ENCODE results near the gene VTA1.

DNA sequence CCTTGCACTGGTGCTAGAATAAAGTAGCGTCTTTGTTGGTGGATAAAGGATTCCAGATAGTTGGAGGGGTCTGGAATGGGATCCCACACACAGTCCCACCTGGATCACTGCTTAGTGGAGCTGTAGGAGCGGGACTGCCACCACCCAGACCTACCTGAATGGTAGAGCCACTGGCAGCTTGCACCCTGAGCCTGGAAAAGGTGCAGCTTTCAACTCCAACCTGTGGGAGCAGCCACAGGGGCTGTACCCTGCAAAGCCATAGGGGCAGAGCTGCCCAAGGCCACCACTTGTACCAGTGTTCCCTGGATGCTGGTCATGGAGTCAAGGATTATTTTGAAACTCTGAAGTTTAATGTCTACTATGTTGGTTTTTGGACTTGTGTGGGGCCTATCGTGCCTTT, 26.9 kb downstream of the VTA1 start:
- TF ChIP-seq SP1 (IDR thresholded peaks at IDR 0.05; ENCODE audit: low read depth) (no peak), POLR2AphosphoS5 (IDR thresholded peaks at IDR 0.05; ENCODE audit: low read depth, low read length) (no peak), REST (IDR thresholded peaks at IDR 0.05; ENCODE audit: low read depth) (no peak), CTCF (IDR thresholded peaks at IDR 0.05 in 2 of 3, conservative IDR thresholded peaks at IDR 0.05 in 1 of 3; ENCODE audit: borderline replicate concordance in 1 of 3, insufficient read depth in 1 of 3, low read depth in 2 of 3, low read length in 2 of 3) (no peak), ELF1 (IDR thresholded peaks at IDR 0.05; ENCODE audit: borderline replicate concordance, low read depth) (no peak), RAD21 (IDR thresholded peaks at IDR 0.05; ENCODE audit: low read depth) (no peak), POLR2A (IDR thresholded peaks at IDR 0.05; ENCODE audit: borderline replicate concordance, extremely low read depth, insufficient read depth, insufficient read length) (no peak), JUND (IDR thresholded peaks at IDR 0.05) (no peak), SIN3A (IDR thresholded peaks at IDR 0.05; ENCODE audit: low read depth) (no peak), EGR1 (IDR thresholded peaks at IDR 0.05; ENCODE audit: low read depth) (no peak), EZH2 (IDR thresholded peaks at IDR 0.05) (no peak), TCF7L2 (IDR thresholded peaks at IDR 0.05; ENCODE audit: borderline replicate concordance, extremely low read depth, insufficient read depth, insufficient read length) (no peak)
- TF ChIP-seq, protein P1, sequence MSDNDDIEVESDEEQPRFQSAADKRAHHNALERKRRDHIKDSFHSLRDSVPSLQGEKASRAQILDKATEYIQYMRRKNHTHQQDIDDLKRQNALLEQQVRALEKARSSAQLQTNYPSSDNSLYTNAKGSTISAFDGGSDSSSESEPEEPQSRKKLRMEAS (IDR thresholded peaks at IDR 0.05) = no peak

All from HCT116 (cell line).